Stomach (tissue), 9 donors: ENCODE measurements around the gene OMP. TPM values are rescaled to one million over a fixed set of nuclear protein-coding genes. Genes with fewer than 3 reads are reported as not detected.

Experiments
- DNase-seq, 2 donors: peaks; one replicate each; pipeline versions ENCODE4 v3.0.0 to v3.0.0-alpha.2; 2013 to 2019
- H3K27ac ChIP-seq, 5 donors: fragments of 200-600 bp in 4 of 5; sonication (generic) in 4 of 5; one replicate each; pipeline ENCODE4 v1.5.1; 2013 to 2019; ENCODE audit warnings: mild to moderate bottlenecking in 1 of 5, moderate library complexity in 1 of 5
- H3K27me3 ChIP-seq, 3 donors: fragments of 200-600 bp; sonication (generic); one replicate each; pipeline ENCODE4 v1.5.1; 2017 to 2019; ENCODE audit warnings: mixed run types in 1 of 3
- H3K36me3 ChIP-seq, 4 donors: fragments of 200-600 bp; sonication (generic); 1 replicate in 3 of 4; 2 replicates in 1 of 4; pipeline ENCODE4 v1.5.1; 2016 to 2019
- H3K4me1 ChIP-seq, 4 donors: fragments of 200-600 bp; sonication (generic); one replicate each; pipeline ENCODE4 v1.5.1; 2016 to 2019
- H3K4me3 ChIP-seq, 4 donors: fragments of 200-600 bp; sonication (generic) in 3 of 4; one replicate each; pipeline ENCODE4 v1.5.1; 2016 to 2019; ENCODE audit warnings: mild to moderate bottlenecking in 1 of 4
- H3K9me3 ChIP-seq, 4 donors: fragments of 200-600 bp; sonication (generic); one replicate each; pipeline ENCODE4 v1.5.1; 2016 to 2019
- EP300 ChIP-seq: sonication (generic); formaldehyde crosslinking; IDR thresholded peaks from one replicate; pipeline ENCODE4 v1.6.1; 2017; ENCODE audit warnings: antibody characterized with exemption
- POLR2A ChIP-seq, 4 donors: fragments of 450-650 bp; IDR thresholded peaks; one replicate each; pipeline ENCODE4 v1.6.1; 2016; ENCODE audit warnings: antibody characterized with exemption in 4 of 4, control low read depth in 2 of 4, mild to moderate bottlenecking in 1 of 4, moderate library complexity in 1 of 4
- POLR2AphosphoS5 ChIP-seq, 3 donors: sonication (generic); formaldehyde crosslinking; IDR thresholded peaks; one replicate each; pipeline ENCODE4 v1.6.1; 2016; ENCODE audit warnings: antibody characterized with exemption in 3 of 3
- WGBS, 5 donors: extraction: QIAGEN DNeasy Blood & Tissue Kit in 3 of 5; methylation state at CpG; one replicate each; pipeline versions ENCODE4 v1.1.5 to v1.1.7; 2013 to 2018; 5-methylcytosine and 5-hydroxymethylcytosine counted together
- intact Hi-C: fragments of 100-400 bp; cut with DNase I; formaldehyde crosslinking; loops from one replicate; pipeline ENCODE4 v1.15.1; 2023; ENCODE audit warnings: low total_unique reads
- polyA plus RNA-seq, 3 donors: library from polyadenylated mRNA; stranded (reverse); fragments of 200-250 nt; gene quantifications; one replicate each; pipeline ENCODE4 v1.2.3, GENCODE V29; 2013
- total RNA-seq, 5 donors: library from RNA; depleted of rRNA; stranded (reverse); fragments of >200 nt; gene quantifications; one replicate each; pipeline versions ENCODE4 v1.1.0 to v1.2.3, GENCODE V29; 2014 to 2016
- TF ChIP-seq, protein P1 (sequence below), 7 experiments: fragments of 450-650 bp in 4 of 7; fragments of 200-600 bp in 3 of 7; sonication (generic) in 3 of 7; IDR thresholded peaks; one replicate each; pipeline ENCODE4 v1.5.1; 2016 to 2019; ENCODE audit warnings: antibody characterized with exemption in 7 of 7, control low read depth in 2 of 7, mild to moderate bottlenecking in 1 of 7
- donor health status: healthy with polysubstance abuse.
- donor health status: Bipolar disorder and iron deficiency.
- donor health status: healthy.

OMP gene
- total and polyA plus RNA-seq, 8 donors: 1.1 to 63.7 (median 16.4) TPM; not detected in 3

DNA sequence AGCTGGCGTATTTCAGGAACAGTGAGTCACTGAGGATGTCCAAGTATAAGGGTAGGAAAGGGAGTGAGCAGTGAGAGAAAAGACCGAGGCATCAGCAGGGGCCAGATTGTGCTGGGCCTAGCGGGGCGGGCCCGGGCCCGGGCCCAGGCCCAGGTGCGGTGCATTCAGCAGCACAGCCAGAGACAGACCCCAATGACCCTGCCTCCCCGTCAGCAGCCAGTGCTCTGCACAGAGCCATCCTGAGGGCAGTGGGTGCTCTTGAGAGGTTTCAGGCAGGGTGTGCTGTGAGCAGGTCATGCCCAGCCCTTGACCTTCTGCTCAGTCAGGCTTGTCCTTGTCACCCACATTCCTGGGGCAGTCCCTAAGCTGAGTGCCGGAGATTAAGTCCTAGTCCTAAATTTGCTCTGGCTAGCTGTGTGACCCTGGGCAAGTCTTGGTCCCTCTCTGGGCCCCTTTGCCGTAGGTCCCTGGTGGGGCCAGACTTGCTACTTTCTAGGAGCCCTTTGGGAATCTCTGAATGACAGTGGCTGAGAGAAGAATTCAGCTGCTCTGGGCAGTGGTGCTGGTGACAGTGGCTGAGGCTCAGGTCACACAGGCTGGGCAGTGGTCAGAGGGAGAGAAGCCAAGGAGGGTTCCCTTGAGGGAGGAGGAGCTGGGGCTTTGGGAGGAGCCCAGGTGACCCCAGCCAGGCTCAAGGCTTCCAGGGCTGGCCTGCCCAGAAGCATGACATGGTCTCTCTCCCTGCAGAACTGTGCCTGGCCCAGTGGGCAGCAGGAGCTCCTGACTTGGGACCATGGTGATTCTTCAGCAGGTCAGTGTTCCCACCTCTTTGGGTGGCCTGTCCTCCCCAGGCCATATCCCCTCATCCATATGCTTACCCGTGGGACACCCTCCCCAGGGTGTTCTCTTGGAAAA, 27.5 kb downstream of the OMP start:
- peaks cover 21 to 46% (median 34%) of the 10 kb centered on the region in 4 donors for H3K4me1 ChIP-seq
- peaks cover 0 to 6% (median 0%) of the 10 kb centered on the region in 4 donors for H3K36me3 ChIP-seq
- WGBS, 5 donors: 80 to 94% (median 92%) methylated on average over 10 to 11 of the region's 11 CpGs
- H3K27ac ChIP-seq: peak overlapping the region in 1 of 5 donors; percentile 7
- H3K4me3 ChIP-seq: no peak overlapping the region
- intact Hi-C loops: loop anchor here (5.0 to 10.0 kb wide), 2 partner anchors 57 to 425 kb away; no protein-coding TSS in a partner anchor
- peaks cover 0 to 13% (median 0%) of the 10 kb centered on the region in 3 donors for H3K27me3 ChIP-seq
- DNase-seq: no peak
- no peaks in the 10 kb centered on the region for H3K9me3 ChIP-seq
- TF ChIP-seq POLR2A (IDR thresholded peaks at IDR 0.05): no peak
- no peak for TF ChIP-seq POLR2AphosphoS5 (IDR thresholded peaks at IDR 0.05)
- TF ChIP-seq, protein P1, sequence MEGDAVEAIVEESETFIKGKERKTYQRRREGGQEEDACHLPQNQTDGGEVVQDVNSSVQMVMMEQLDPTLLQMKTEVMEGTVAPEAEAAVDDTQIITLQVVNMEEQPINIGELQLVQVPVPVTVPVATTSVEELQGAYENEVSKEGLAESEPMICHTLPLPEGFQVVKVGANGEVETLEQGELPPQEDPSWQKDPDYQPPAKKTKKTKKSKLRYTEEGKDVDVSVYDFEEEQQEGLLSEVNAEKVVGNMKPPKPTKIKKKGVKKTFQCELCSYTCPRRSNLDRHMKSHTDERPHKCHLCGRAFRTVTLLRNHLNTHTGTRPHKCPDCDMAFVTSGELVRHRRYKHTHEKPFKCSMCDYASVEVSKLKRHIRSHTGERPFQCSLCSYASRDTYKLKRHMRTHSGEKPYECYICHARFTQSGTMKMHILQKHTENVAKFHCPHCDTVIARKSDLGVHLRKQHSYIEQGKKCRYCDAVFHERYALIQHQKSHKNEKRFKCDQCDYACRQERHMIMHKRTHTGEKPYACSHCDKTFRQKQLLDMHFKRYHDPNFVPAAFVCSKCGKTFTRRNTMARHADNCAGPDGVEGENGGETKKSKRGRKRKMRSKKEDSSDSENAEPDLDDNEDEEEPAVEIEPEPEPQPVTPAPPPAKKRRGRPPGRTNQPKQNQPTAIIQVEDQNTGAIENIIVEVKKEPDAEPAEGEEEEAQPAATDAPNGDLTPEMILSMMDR (IDR thresholded peaks at IDR 0.05): no peak
- no peak for TF ChIP-seq EP300

DNA sequence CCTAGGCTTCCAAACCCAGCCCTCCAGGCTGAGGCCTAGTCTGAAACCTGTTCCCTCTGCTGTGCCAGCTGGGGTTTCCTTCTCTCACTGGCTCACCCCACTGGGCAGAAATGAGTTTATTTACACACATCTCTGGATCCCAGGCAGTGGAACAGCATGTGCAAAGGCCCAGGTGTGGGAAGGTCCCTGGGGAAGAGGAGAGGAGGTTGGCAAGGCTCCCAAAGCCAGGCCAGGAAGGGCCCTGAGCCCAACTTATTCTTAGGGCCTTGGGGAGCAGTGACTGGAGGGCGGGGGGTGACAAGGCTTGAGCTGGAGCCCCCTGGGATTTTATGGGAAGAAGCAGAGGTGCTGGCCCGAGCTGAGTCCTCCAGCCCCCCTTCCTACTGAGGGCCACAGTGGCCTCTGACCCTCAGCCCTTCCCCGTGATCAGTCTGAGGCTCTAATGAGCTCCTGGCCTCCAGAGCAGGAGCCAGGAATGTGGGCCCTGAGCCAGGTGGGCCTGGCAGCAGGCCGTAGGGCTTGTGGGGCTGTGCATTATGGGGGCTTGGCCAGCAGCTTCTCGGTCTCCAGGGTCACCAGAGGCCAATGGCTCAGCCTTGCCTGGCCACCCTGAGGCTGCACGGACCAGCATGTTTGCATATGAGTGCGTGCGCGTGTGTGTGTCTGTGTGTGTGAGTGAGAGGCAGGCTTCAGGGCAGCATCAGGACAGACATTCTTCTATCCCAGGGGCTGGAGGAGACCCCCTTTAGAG, 28.3 kb downstream of the OMP start:
- Histone ChIP-seq H3K27ac (peak overlapping the region in 2 of 5 donors; percentile 5 to 7), H3K27me3 (peaks cover 0 to 13% (median 0%) of the 10 kb centered on the region in 3 donors), H3K9me3 (no peaks in the 10 kb centered on the region), H3K4me3 (no peak overlapping the region), H3K36me3 (no peaks in the 10 kb centered on the region), H3K4me1 (peaks cover 21 to 46% (median 34%) of the 10 kb centered on the region in 4 donors)
- 31 to 47% (median 37%) methylated on average over 8 to 9 of the region's 9 CpGs for WGBS, 5 donors
- TF ChIP-seq, protein P1 (IDR thresholded peaks at IDR 0.05): no peak
- no peak for TF ChIP-seq POLR2AphosphoS5 (IDR thresholded peaks at IDR 0.05)
- no peak for TF ChIP-seq EP300
- TF ChIP-seq POLR2A (IDR thresholded peaks at IDR 0.05): no peak
- peak; percentile 60 to 72 for DNase-seq
- intact Hi-C loops: no loop called here

DNA sequence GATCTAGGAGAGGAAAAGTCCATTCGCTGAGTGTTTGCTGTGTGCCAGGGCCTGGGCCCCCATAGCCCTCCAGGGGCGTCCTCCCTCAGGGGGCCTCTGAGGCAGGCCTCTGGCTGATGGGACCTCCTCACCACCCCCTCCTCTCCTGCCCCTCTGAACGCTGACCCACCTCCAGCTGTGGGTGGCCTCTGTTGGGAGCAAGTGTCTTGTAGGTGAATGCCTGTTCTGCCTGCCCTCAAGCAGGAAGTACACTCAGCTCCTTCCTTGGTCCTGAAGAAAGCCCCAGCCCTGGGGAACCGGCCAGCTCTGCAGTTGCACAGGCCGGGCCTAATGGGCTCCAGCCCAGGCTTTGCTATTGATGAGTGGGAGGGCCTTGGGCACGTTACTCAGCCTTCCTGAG, 28.9 kb downstream of the OMP start:
- Histone ChIP-seq H3K36me3 (no peaks in the 10 kb centered on the region), H3K4me1 (peaks cover 19 to 43% (median 34%) of the 10 kb centered on the region in 4 donors), H3K4me3 (no peak overlapping the region), H3K27ac (peak overlapping the region in 2 of 5 donors; percentile 5 to 7), H3K27me3 (peaks cover 0 to 15% (median 0%) of the 10 kb centered on the region in 3 donors), H3K9me3 (no peaks in the 10 kb centered on the region)
- intact Hi-C loops: no loop called here
- WGBS, 5 donors: 25 to 67% (median 48%) methylated on average over 4 to 6 of the region's 6 CpGs
- TF ChIP-seq POLR2A (IDR thresholded peaks at IDR 0.05): no peak
- no peak for TF ChIP-seq POLR2AphosphoS5 (IDR thresholded peaks at IDR 0.05)
- TF ChIP-seq, protein P1 (IDR thresholded peaks at IDR 0.05): no peak
- no peak for TF ChIP-seq EP300
- DNase-seq: no peak

DNA sequence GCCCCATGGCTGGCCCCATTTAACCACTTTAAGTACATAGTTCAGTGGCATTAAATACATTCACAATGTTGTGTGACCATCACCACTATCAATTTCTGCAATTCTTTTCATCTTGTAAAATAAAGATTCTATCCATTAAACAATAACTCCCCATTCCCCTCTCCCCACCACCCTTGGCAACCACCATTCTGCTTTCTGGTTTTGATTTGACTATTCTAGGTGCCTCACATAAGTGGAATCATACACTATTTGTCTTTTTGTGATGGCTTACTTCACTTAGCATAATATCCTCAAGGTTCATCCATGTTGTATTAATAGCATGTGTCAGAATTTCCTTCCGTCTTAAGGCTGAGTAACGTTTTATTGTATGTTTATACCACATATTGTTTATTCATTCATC, 32.4 kb downstream of the OMP start:
- H3K36me3 ChIP-seq: no peaks in the 10 kb centered on the region
- peaks cover under 1 to 23% (median 17%) of the 10 kb centered on the region in 4 donors for H3K4me1 ChIP-seq
- no peak for DNase-seq
- no peaks in the 10 kb centered on the region for H3K9me3 ChIP-seq
- 7 to 19% (median 15%) methylated on average over 2 of the region's 2 CpGs for WGBS, 5 donors
- H3K27me3 ChIP-seq: peaks cover 0 to 26% (median 7%) of the 10 kb centered on the region in 3 donors
- TF ChIP-seq POLR2A (IDR thresholded peaks at IDR 0.05) (no peak), POLR2AphosphoS5 (IDR thresholded peaks at IDR 0.05) (no peak), EP300 (no peak)
- TF ChIP-seq, protein P1 (IDR thresholded peaks at IDR 0.05): no peak
- no peak overlapping the region for H3K27ac ChIP-seq
- intact Hi-C loops: no loop called here
- H3K4me3 ChIP-seq: no peak overlapping the region
